ENCODE data around the gene MEGF8.
A peak's percentile ranks its signal among the peaks of the same experiment; 100 is the strongest.

Gene MEGF8

DNA sequence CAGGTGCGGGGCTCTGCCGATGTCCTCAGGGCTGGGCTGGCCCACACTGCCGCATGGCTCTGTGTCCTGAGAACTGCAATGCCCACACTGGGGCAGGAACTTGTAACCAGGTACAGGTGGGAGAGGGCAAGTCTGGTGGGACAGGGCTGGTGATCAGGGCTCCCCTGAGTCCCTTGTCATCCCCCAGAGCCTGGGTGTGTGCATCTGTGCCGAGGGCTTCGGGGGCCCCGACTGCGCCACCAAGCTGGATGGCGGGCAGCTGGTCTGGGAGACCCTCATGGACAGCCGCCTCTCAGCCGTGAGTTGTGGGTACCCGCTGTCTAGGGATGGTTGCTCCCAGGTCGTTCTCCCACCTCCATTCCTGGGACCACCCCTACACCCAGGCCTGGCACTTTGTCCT lies 30.5 kb downstream of the MEGF8 start:
- no peak overlapping the region for H2AFZ ChIP-seq (ENCODE audit: low read depth, low read length)
- 100% methylated on average over 12 of the region's 12 CpGs for WGBS

DNA sequence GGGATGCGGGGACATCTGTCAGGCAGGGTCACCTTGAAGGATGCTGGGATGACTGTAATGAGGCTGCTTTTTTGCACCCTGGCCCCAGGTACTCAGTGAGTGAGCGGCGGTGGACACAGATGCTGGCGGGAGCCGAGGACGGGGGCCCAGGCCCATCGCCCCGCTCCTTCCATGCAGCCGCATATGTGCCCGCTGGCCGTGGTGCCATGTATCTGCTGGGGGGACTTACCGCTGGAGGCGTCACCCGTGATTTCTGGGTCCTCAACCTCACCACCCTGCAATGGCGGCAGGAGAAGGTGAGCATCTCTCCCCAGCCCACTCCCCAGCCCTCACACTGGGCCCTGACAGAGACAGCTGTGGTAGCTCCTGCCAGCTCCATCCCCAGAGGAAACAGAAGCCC lies 31.3 kb downstream of the MEGF8 start:
- no peaks in the 10 kb centered on the region for H3K27me3 ChIP-seq (ENCODE audit: control insufficient read depth in 1 of 2, insufficient read depth in 1 of 2, low read length in 2 of 2)
- WGBS: 98% methylated on average over 15 of the region's 15 CpGs
- no peak overlapping the region for H2BK120ac ChIP-seq (ENCODE audit: low read depth, low read length)

More for the DNA sequence above, 30.5 kb downstream of the MEGF8 start:
- Histone ChIP-seq H3K4ac (ENCODE audit: low read depth in 1 of 2, low read length in 2 of 2) (no peak overlapping the region), H2BK120ac (ENCODE audit: low read depth, low read length) (no peak overlapping the region), H3K9me3 (ENCODE audit: control insufficient read depth, low read length) (no peaks in the 10 kb centered on the region), H2BK15ac (ENCODE audit: low read depth, poor library complexity, severe bottlenecking) (no peak overlapping the region), H3K4me1 (ENCODE audit: control insufficient read depth, insufficient read depth, low read depth, low read length) (peaks cover 2% of the 10 kb centered on the region), H3K18ac (ENCODE audit: low read depth in 1 of 2, low read length in 2 of 2) (no peak overlapping the region), H3K4me3 (ENCODE audit: insufficient read depth in 1 of 2, low read depth in 1 of 2, low read length in 2 of 2) (no peak overlapping the region), H2BK12ac (ENCODE audit: low read length in 2 of 2) (no peak overlapping the region), H4K91ac (ENCODE audit: low read length) (no peak overlapping the region), H3K23ac (ENCODE audit: low read length in 2 of 2) (no peak overlapping the region), H3K27ac (ENCODE audit: low read length, poor library complexity, severe bottlenecking) (no peak overlapping the region), H4K8ac (ENCODE audit: low read length) (no peak overlapping the region), H3K9ac (ENCODE audit: low read length) (no peak overlapping the region), H2AK5ac (ENCODE audit: low read length, severe bottlenecking) (no peak overlapping the region), H3K4me2 (ENCODE audit: low read length, poor library complexity, severe bottlenecking) (no peak overlapping the region), H3K27me3 (ENCODE audit: control insufficient read depth in 1 of 2, insufficient read depth in 1 of 2, low read length in 2 of 2) (no peaks in the 10 kb centered on the region), H2BK5ac (ENCODE audit: low read depth, low read length, poor library complexity, severe bottlenecking) (no peak overlapping the region), H3K79me1 (replicated peaks; ENCODE audit: low read length, poor library complexity, severe bottlenecking) (no peaks in the 10 kb centered on the region), H3K14ac (ENCODE audit: low read length in 2 of 2) (no peak overlapping the region), H3K36me3 (ENCODE audit: control insufficient read depth in 1 of 2, insufficient read depth in 2 of 2, low read depth in 1 of 2, low read length in 2 of 2) (peaks cover 41 to 77% of the 10 kb centered on the region in 2 experiments)
- no peak for DNase-seq

DNA sequence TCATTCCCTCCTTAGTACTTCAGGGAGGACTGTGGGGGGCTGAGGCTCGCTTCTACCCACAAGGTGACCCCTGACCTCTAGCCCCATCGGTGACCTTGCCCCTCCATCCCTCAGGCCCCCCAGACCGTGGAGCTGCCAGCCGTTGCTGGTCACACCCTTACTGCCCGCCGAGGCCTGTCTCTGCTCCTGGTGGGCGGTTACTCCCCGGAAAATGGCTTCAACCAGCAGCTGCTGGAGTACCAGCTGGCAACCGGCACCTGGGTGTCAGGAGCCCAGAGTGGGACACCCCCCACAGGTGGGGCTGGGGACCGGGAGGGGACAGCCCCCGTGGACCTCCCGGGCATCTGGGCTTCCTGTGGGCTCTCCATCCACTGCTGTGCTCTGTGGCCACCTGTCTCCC lies 31.9 kb downstream of the MEGF8 start:
- WGBS: 94% methylated on average over 12 of the region's 12 CpGs
- peaks cover 42 to 77% of the 10 kb centered on the region in 2 experiments for H3K36me3 ChIP-seq (ENCODE audit: control insufficient read depth in 1 of 2, insufficient read depth in 2 of 2, low read depth in 1 of 2, low read length in 2 of 2)
- no peak overlapping the region for H2AFZ ChIP-seq (ENCODE audit: low read depth, low read length)
- no peak overlapping the region for H2BK120ac ChIP-seq (ENCODE audit: low read depth, low read length)
- no peak overlapping the region for H4K8ac ChIP-seq (ENCODE audit: low read length)
- H3K79me1 ChIP-seq (replicated peaks; ENCODE audit: low read length, poor library complexity, severe bottlenecking): no peaks in the 10 kb centered on the region
- peaks cover 8% of the 10 kb centered on the region for H3K4me1 ChIP-seq (ENCODE audit: control insufficient read depth, insufficient read depth, low read depth, low read length)
- no peak overlapping the region for H2BK5ac ChIP-seq (ENCODE audit: low read depth, low read length, poor library complexity, severe bottlenecking)
- no peak overlapping the region for H2AK5ac ChIP-seq (ENCODE audit: low read length, severe bottlenecking)
- no peaks in the 10 kb centered on the region for H3K9me3 ChIP-seq (ENCODE audit: control insufficient read depth, low read length)
- no peak overlapping the region for H3K23ac ChIP-seq (ENCODE audit: low read length in 2 of 2)
- H3K4ac ChIP-seq (ENCODE audit: low read depth in 1 of 2, low read length in 2 of 2): no peak overlapping the region
- H2BK15ac ChIP-seq (ENCODE audit: low read depth, poor library complexity, severe bottlenecking): no peak overlapping the region
- H3K9ac ChIP-seq (ENCODE audit: low read length): no peak overlapping the region
- no peak for DNase-seq
- H3K27ac ChIP-seq (ENCODE audit: low read length, poor library complexity, severe bottlenecking): no peak overlapping the region
- H3K4me2 ChIP-seq (ENCODE audit: low read length, poor library complexity, severe bottlenecking): no peak overlapping the region
- H4K91ac ChIP-seq (ENCODE audit: low read length): no peak overlapping the region
- no peak overlapping the region for H2BK12ac ChIP-seq (ENCODE audit: low read length in 2 of 2)
- no peak overlapping the region for H3K18ac ChIP-seq (ENCODE audit: low read depth in 1 of 2, low read length in 2 of 2)
- no peaks in the 10 kb centered on the region for H3K27me3 ChIP-seq (ENCODE audit: control insufficient read depth in 1 of 2, insufficient read depth in 1 of 2, low read length in 2 of 2)
- H3K14ac ChIP-seq (ENCODE audit: low read length in 2 of 2): no peak overlapping the region
- H3K4me3 ChIP-seq (ENCODE audit: insufficient read depth in 1 of 2, low read depth in 1 of 2, low read length in 2 of 2): no peak overlapping the region

More for the DNA sequence above, 31.3 kb downstream of the MEGF8 start:
- Histone ChIP-seq H3K4me3 (ENCODE audit: insufficient read depth in 1 of 2, low read depth in 1 of 2, low read length in 2 of 2) (no peak overlapping the region), H3K9ac (ENCODE audit: low read length) (no peak overlapping the region), H3K4ac (ENCODE audit: low read depth in 1 of 2, low read length in 2 of 2) (no peak overlapping the region), H2AK5ac (ENCODE audit: low read length, severe bottlenecking) (no peak overlapping the region), H3K4me1 (ENCODE audit: control insufficient read depth, insufficient read depth, low read depth, low read length) (peaks cover 7% of the 10 kb centered on the region), H2BK12ac (ENCODE audit: low read length in 2 of 2) (no peak overlapping the region), H3K14ac (ENCODE audit: low read length in 2 of 2) (no peak overlapping the region), H3K23ac (ENCODE audit: low read length in 2 of 2) (no peak overlapping the region), H3K4me2 (ENCODE audit: low read length, poor library complexity, severe bottlenecking) (no peak overlapping the region), H3K27ac (ENCODE audit: low read length, poor library complexity, severe bottlenecking) (no peak overlapping the region), H3K18ac (ENCODE audit: low read depth in 1 of 2, low read length in 2 of 2) (no peak overlapping the region), H2BK5ac (ENCODE audit: low read depth, low read length, poor library complexity, severe bottlenecking) (no peak overlapping the region), H3K36me3 (ENCODE audit: control insufficient read depth in 1 of 2, insufficient read depth in 2 of 2, low read depth in 1 of 2, low read length in 2 of 2) (peaks cover 41 to 75% of the 10 kb centered on the region in 2 experiments), H4K8ac (ENCODE audit: low read length) (no peak overlapping the region), H4K91ac (ENCODE audit: low read length) (no peak overlapping the region), H3K79me1 (replicated peaks; ENCODE audit: low read length, poor library complexity, severe bottlenecking) (no peaks in the 10 kb centered on the region), H2AFZ (ENCODE audit: low read depth, low read length) (no peak overlapping the region), H2BK15ac (ENCODE audit: low read depth, poor library complexity, severe bottlenecking) (no peak overlapping the region), H3K9me3 (ENCODE audit: control insufficient read depth, low read length) (no peaks in the 10 kb centered on the region)
- DNase-seq: no peak

DNA sequence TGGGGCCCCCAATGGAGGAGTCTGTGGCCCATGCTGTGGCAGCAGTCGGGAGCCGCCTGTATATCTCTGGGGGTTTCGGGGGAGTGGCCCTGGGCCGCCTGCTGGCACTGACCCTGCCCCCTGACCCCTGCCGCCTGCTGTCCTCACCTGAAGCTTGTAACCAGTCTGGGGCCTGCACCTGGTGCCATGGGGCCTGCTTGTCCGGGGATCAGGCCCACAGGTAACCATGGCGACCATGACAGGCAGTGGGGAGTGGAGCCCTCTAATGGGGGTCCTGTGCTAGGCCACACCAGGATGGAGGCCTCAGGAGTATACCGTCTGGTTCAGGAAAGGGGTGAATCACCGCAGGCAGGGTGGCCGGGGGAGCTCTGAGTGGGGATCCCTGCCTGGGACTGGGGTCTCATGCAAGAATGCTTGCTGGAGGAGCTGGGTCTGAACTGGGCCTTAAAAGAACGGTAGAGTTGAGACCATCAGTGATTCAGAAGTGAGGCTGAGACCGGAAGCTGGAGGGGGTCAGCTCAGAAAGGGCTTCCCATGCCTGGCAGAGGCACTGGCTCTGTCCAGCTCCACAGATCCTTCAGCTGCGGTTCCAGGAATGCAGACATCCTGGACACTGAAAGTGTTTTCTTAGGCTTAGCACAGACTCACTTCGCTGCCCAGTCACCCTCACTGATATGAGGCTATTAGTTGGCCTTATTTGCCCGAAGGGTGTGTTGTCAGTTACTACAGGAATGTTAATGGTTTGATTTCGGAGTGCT lies 35.5 kb downstream of the MEGF8 start:
- 90% methylated on average over 16 of the region's 16 CpGs for WGBS
- DNase-seq: no peak

More for the DNA sequence above, 35.5 kb downstream of the MEGF8 start:
- H3K27me3 ChIP-seq (ENCODE audit: control insufficient read depth in 1 of 2, insufficient read depth in 1 of 2, low read length in 2 of 2): no peaks in the 10 kb centered on the region
- no peak overlapping the region for H2AFZ ChIP-seq (ENCODE audit: low read depth, low read length)
- no peak overlapping the region for H2BK15ac ChIP-seq (ENCODE audit: low read depth, poor library complexity, severe bottlenecking)
- H3K36me3 ChIP-seq (ENCODE audit: control insufficient read depth in 1 of 2, insufficient read depth in 2 of 2, low read depth in 1 of 2, low read length in 2 of 2): peaks cover 41 to 71% of the 10 kb centered on the region in 2 experiments
- peaks cover 7% of the 10 kb centered on the region for H3K9me3 ChIP-seq (ENCODE audit: control insufficient read depth, low read length)
- H3K4me2 ChIP-seq (ENCODE audit: low read length, poor library complexity, severe bottlenecking): no peak overlapping the region
- H3K79me1 ChIP-seq (replicated peaks; ENCODE audit: low read length, poor library complexity, severe bottlenecking): no peaks in the 10 kb centered on the region
- H2BK12ac ChIP-seq (ENCODE audit: low read length in 2 of 2): no peak overlapping the region
- H3K23ac ChIP-seq (ENCODE audit: low read length in 2 of 2): no peak overlapping the region
- no peak overlapping the region for H3K27ac ChIP-seq (ENCODE audit: low read length, poor library complexity, severe bottlenecking)
- H3K18ac ChIP-seq (ENCODE audit: low read depth in 1 of 2, low read length in 2 of 2): no peak overlapping the region
- peak overlapping the region in 1 of 2 experiments; percentile 15 for H3K4me3 ChIP-seq (ENCODE audit: insufficient read depth in 1 of 2, low read depth in 1 of 2, low read length in 2 of 2)
- H3K9ac ChIP-seq (ENCODE audit: low read length): no peak overlapping the region
- H2BK5ac ChIP-seq (ENCODE audit: low read depth, low read length, poor library complexity, severe bottlenecking): no peak overlapping the region
- no peak overlapping the region for H4K8ac ChIP-seq (ENCODE audit: low read length)
- H4K91ac ChIP-seq (ENCODE audit: low read length): no peak overlapping the region
- peaks cover 9% of the 10 kb centered on the region for H3K4me1 ChIP-seq (ENCODE audit: control insufficient read depth, insufficient read depth, low read depth, low read length)
- no peak overlapping the region for H2BK120ac ChIP-seq (ENCODE audit: low read depth, low read length)
- H3K4ac ChIP-seq (ENCODE audit: low read depth in 1 of 2, low read length in 2 of 2): no peak overlapping the region
- no peak overlapping the region for H2AK5ac ChIP-seq (ENCODE audit: low read length, severe bottlenecking)
- no peak overlapping the region for H3K14ac ChIP-seq (ENCODE audit: low read length in 2 of 2)
